GM10266 (cell line): ENCODE data around the gene ACR.

Source experiments
- DNase-seq: peaks from one replicate; pipeline ENCODE4 v3.0.0; 2012; ENCODE audit errors: extremely low spot score
- TF ChIP-seq, protein P1 (sequence below): IDR thresholded peaks from 2 replicates; pipeline ENCODE4 v1.5.1; 2012; ENCODE audit warnings: mild to moderate bottlenecking, low read depth; ENCODE audit not compliant: control insufficient read depth, insufficient read depth; ENCODE audit errors: missing control alignments

ACR gene

DNA sequence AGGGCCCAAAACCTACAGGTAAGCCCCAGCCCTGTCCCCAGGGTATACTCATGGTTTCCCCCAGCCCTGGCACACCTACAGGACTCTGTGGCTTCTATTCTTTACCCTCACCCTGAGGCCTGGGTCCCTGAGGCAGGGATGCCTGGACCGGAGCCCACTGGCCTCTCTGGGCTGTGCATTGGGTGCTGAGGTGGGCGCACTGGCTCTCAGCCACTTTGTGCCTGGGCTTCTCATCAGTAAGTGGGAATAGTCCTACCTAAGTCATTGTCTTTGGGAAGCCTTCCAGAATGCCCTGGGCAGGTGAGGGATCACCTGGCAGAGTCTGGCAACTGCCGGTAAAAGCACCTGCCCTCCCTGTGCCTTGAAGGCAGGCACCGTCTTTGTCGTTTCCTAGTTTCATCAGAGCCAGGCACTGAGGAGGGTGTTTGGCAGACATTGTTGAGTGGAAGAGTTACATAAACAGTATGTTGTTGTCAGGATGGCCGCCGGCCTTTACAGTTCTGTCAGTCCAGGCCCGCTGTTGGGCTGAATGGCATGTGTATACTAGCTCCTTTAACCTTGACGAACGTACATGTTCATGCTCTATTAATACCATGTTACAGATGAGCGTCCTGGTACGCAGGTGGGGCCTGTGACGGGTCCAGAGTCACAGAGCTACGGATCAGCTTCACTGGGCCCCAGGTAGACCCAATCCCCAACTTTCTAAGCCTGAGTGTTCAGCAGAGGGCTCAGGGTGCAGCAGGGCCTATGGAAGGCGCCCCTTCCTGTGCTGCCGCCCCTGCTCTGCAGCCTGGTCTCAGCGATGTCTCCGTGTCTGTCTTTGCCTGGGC is 42.4 kb upstream of the ACR start:
- TF ChIP-seq, protein P1, sequence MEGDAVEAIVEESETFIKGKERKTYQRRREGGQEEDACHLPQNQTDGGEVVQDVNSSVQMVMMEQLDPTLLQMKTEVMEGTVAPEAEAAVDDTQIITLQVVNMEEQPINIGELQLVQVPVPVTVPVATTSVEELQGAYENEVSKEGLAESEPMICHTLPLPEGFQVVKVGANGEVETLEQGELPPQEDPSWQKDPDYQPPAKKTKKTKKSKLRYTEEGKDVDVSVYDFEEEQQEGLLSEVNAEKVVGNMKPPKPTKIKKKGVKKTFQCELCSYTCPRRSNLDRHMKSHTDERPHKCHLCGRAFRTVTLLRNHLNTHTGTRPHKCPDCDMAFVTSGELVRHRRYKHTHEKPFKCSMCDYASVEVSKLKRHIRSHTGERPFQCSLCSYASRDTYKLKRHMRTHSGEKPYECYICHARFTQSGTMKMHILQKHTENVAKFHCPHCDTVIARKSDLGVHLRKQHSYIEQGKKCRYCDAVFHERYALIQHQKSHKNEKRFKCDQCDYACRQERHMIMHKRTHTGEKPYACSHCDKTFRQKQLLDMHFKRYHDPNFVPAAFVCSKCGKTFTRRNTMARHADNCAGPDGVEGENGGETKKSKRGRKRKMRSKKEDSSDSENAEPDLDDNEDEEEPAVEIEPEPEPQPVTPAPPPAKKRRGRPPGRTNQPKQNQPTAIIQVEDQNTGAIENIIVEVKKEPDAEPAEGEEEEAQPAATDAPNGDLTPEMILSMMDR, result no peak
- DNase-seq, result no peak

DNA sequence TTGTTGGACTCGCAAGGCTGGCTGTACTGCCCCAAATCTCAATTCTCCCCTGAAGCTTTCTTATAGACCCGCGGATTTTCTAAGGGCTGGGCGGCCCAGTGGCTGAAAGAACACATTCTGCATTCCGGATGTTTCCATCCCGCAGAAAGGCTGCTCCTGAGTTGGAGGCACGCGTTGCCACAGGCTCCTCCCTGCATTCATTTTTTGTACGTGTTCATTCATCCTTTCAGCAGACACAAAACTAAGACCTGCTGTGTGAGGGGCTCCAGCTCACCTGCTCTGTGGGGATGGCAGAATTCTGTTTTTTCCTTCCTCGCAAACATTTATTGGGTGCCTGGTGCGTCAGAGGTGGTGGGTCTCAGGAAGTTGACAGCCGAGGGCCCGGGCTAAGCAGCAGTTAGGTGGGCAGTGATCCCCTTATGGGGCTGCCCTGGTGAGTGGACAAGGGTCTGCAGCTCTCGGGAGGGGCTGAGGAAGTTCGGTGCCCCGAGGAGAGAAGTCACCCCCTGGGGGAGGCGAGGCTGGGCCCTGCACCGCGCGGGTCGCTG is 41.7 kb upstream of the ACR start:
- TF ChIP-seq, protein P1, result no peak

DNA sequence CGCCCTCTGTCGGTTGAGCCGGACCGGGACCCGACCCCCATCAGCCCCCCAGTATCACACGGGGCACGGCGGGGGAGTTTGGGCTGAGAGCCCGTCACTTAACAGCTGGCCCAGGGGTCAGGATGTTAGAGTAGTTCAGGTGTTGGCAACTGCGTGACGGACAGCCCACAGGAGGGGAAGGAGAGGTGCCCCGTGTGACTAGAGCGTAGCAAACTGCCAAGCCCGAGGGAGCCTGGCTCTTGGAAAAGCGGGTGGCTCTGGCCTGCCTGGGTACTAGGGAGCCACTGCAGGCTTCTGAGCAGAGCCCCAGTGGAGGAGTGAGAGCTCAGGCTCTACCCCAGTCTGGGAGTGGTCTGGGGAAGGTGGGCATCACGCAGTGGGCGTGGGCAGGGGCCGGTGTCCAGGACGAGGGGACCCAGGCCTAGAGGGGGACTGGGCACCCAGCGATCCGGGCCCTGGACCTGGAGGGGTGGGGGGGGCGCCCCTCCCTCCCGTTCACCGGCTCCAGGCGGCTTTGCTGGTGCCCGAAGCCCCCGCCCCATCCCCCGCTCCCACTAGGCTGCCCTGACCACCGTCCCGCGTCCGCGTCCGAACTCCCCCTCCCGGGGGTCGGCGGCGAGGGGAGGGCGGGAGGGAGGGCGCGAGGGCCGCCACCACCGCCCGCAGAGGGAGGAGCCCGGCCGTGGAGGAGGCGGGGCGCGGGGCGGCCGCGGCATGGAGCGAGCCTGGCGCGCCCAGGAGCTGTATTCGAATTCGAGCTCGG is 41.0 kb upstream of the ACR start:
- no peak for DNase-seq
- TF ChIP-seq, protein P1, result no peak

More for the DNA sequence above, 41.7 kb upstream of the ACR start:
- no peak for DNase-seq

DNA sequence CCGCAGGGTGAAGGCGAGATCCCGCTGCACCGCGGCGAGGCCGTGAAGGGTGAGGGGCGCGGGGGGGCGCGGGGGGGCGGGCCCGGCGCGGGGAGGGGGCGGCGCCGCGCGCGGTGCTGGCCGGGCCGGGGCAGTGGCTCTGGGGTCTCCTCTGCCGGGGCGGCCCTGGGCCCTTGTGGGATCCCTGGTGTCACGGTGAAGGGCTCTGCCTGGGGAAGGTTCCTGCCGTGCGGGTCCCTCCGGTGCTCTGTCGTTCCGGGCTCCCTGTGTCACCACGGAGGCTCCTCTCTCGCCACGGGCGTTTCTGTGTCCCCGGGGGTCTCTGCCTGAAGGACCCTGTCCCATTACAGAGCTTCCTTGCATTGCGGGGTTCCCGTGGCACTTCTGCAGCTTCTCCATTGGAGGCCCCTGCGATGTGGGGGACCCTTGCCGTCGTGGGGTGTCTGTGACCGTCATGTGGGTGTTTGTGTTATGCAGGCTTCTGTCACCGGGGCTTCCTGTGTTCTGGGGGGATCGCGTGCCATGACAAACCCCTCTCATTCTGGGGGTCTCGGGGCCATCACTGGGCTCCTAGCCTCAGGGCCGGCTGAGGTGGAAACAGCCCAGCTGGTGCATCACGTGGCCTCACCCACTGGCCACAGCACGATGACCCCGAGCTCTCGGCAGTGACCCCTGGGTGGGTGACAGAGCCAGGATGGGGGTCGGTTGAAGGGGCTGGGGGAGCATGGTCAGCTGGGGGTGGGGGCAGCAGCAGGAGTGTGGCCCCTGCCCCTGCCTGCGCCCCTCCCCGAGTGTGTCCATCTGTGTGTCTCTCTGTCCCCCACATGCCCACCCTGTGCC is 40.1 kb upstream of the ACR start:
- TF ChIP-seq, protein P1, result no peak
- no peak for DNase-seq

DNA sequence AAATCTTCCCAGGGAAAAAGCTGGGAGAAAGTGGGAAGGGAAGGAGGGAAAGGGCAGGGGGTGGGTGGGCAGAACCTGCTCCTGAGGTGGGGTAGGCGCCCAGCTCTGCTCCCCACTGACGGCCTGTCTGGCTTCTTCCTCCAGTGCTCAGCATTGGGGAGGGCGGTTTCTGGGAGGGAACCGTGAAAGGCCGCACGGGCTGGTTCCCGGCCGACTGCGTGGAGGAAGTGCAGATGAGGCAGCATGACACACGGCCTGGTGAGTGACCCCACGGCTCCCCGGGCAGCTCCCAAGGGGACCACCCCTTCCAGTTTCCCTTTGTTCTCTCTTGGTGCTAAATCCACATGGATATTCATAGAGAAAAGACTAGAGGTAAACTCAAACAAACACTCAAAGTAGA is 39.5 kb upstream of the ACR start:
- DNase-seq, result no peak
- TF ChIP-seq, protein P1, result no peak

DNA sequence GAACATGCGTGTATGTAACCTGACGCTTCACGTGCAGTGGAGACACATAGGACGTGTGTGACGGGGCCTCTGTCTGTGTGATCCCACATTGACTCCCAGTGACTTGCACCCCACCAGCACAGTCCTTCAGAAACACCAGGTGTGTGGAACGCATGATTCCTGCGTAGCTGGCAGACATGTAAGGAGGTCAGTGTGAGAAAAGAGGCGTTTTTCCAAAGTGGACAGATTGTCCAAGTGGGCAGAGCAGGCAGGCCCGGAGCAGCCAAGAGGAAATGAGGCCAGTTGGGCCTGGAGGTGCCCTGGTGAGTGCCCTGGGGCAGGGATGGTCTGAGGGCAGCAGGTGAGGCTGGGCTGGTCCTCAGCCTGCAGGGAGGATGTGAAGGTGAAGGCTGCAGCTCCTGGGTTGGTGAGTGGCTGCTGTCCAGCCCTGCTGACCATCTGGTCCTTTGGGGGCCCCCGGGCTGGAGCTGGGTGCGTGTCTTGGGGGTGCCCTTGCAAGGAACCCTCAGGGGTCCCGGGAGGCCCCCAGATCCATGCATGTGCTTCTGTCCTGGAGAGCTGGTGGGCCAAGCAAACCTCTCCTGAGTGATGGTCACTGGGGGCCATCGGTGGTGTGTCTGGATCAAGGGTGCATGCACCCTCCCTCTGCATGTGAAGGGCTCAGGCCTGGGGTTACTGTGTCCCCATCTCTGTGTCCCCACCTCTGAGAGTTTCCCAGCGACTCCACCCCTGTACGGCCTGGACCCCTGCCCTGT is 38.8 kb upstream of the ACR start:
- no peak for DNase-seq
- TF ChIP-seq, protein P1, result no peak
